HEK293 (cell line): Measurements from ENCODE around the gene NUDT9.
"Not testable (repeated sequence)": the region's sequence is repeated elsewhere in the genome, so short reads cannot be mapped to it uniquely, and the experiment has no call there.

Source experiments
- CTCF ChIA-PET: fragments of 350-600 bp; formaldehyde crosslinking; extraction: SDS; loops from one replicate; lab custom pipeline; 2021; ENCODE audit warnings: antibody characterized with exemption; lab: Yijun Ruan, JAX
- POLR2A ChIA-PET: fragments of 300-600 bp; formaldehyde crosslinking; extraction: SDS; loops from one replicate; lab custom pipeline; 2020; ENCODE audit warnings: antibody characterized with exemption, inconsistent platforms; lab: Yijun Ruan, JAX
- H3K27ac ChIP-seq: fragments of 200-500 bp; sonication (Bioruptor generic); 2 replicates; pipeline ENCODE4 v1.5.1; 2014; ENCODE audit warnings: low read depth, low read length, control low read depth, inconsistent platforms; ENCODE audit errors: extremely low read depth
- H3K36me3 ChIP-seq, 2 experiments: fragments of 200-500 bp in 1 of 2; sonication (Bioruptor generic) in 1 of 2; 1 replicate in 1 of 2; 2 replicates in 1 of 2; pipeline ENCODE4 v1.5.1; 2014 to 2017; ENCODE audit warnings: inconsistent platforms in 2 of 2, low read length in 2 of 2; ENCODE audit not compliant: control insufficient read depth in 2 of 2, insufficient read depth in 1 of 2
- H3K4me1 ChIP-seq: fragments of 200-500 bp; sonication (Bioruptor generic); 2 replicates; pipeline ENCODE4 v1.5.1; 2014; ENCODE audit warnings: mild to moderate bottlenecking, low read length, inconsistent platforms; ENCODE audit not compliant: control insufficient read depth, insufficient read depth
- H3K4me3 ChIP-seq: 2 replicates; pipeline ENCODE4 v1.5.1; 2011; ENCODE audit warnings: low read depth, mild to moderate bottlenecking, control low read depth, low read length, moderate library complexity
- H3K9me3 ChIP-seq: fragments of 200-500 bp; sonication (Bioruptor generic); 2 replicates; pipeline ENCODE4 v1.5.1; 2014; ENCODE audit warnings: low read depth, low read length, inconsistent platforms; ENCODE audit not compliant: control insufficient read depth, insufficient read depth
- BCL6B ChIP-seq: fragments of 450-650 bp; formaldehyde crosslinking; IDR thresholded peaks from 2 replicates; pipeline ENCODE4 v1.5.1; 2017; ENCODE audit warnings: missing biosample characterization, missing genetic modification characterization
- HOXD13 ChIP-seq: sonication (generic); formaldehyde crosslinking; IDR thresholded peaks from 2 replicates; pipeline ENCODE4 v1.8.0; 2022; ENCODE audit warnings: missing genetic modification reagents, borderline replicate concordance
- KLF8 ChIP-seq: fragments of 450-650 bp; formaldehyde crosslinking; IDR thresholded peaks from 2 replicates; pipeline ENCODE4 v1.5.1; 2016; ENCODE audit warnings: missing biosample characterization, missing genetic modification characterization
- RBAK ChIP-seq: fragments of 450-650 bp; formaldehyde crosslinking; IDR thresholded peaks from 2 replicates; pipeline ENCODE4 v1.5.1; 2016; ENCODE audit warnings: missing biosample characterization, missing genetic modification characterization
- WT1 ChIP-seq: fragments of 450-650 bp; formaldehyde crosslinking; IDR thresholded peaks from 2 replicates; pipeline ENCODE4 v1.5.1; 2016; ENCODE audit warnings: missing biosample characterization, missing genetic modification characterization
- ZFP3 ChIP-seq: fragments of 450-650 bp; formaldehyde crosslinking; IDR thresholded peaks from 2 replicates; pipeline ENCODE4 v1.5.1; 2016; ENCODE audit warnings: low read depth, missing biosample characterization, missing genetic modification characterization
- ZFP37 ChIP-seq: fragments of 450-650 bp; formaldehyde crosslinking; IDR thresholded peaks from 2 replicates; pipeline ENCODE4 v1.5.1; 2016; ENCODE audit warnings: missing biosample characterization, missing genetic modification characterization
- ZNF112 ChIP-seq: fragments of 450-650 bp; formaldehyde crosslinking; IDR thresholded peaks from 2 replicates; pipeline ENCODE4 v1.5.0; 2017; ENCODE audit warnings: missing biosample characterization, missing genetic modification characterization
- ZNF121 ChIP-seq: fragments of 450-650 bp; formaldehyde crosslinking; IDR thresholded peaks from 2 replicates; pipeline ENCODE4 v1.5.1; 2016; ENCODE audit warnings: missing biosample characterization, missing genetic modification characterization
- ZNF174 ChIP-seq: fragments of 450-650 bp; formaldehyde crosslinking; IDR thresholded peaks from 2 replicates; pipeline ENCODE4 v1.5.0; 2017; ENCODE audit warnings: missing biosample characterization, mild to moderate bottlenecking, missing genetic modification characterization
- ZNF2 ChIP-seq: fragments of 450-650 bp; formaldehyde crosslinking; IDR thresholded peaks from 2 replicates; pipeline ENCODE4 v1.5.1; 2016; ENCODE audit warnings: missing biosample characterization, missing genetic modification characterization
- ZNF24 ChIP-seq: fragments of 450-650 bp; formaldehyde crosslinking; IDR thresholded peaks from 2 replicates; pipeline ENCODE4 v1.5.1; 2016; ENCODE audit warnings: missing biosample characterization, missing genetic modification characterization
- ZNF350 ChIP-seq: fragments of 450-650 bp; formaldehyde crosslinking; IDR thresholded peaks from 2 replicates; pipeline ENCODE4 v1.5.0; 2017; ENCODE audit warnings: missing biosample characterization, mild to moderate bottlenecking, missing genetic modification characterization
- ZNF423 ChIP-seq: fragments of 450-650 bp; formaldehyde crosslinking; IDR thresholded peaks from 2 replicates; pipeline ENCODE4 v1.5.1; 2016; ENCODE audit warnings: missing biosample characterization, missing genetic modification characterization
- ZXDB ChIP-seq: fragments of 450-650 bp; formaldehyde crosslinking; IDR thresholded peaks from 2 replicates; pipeline ENCODE4 v1.5.1; 2016; ENCODE audit warnings: missing biosample characterization, missing genetic modification characterization
- TF ChIP-seq, protein P1 (sequence below): fragments of 450-650 bp; formaldehyde crosslinking; IDR thresholded peaks from 2 replicates; pipeline ENCODE4 v1.5.1; 2016; ENCODE audit warnings: missing biosample characterization, missing genetic modification characterization
- TF ChIP-seq, protein P2 (sequence below): fragments of 450-650 bp; IDR thresholded peaks from 2 replicates; pipeline ENCODE4 v1.5.1; 2018; ENCODE audit warnings: missing biosample characterization, mild to moderate bottlenecking, missing genetic modification characterization
- TF ChIP-seq, protein P3 (sequence below): fragments of 450-650 bp; formaldehyde crosslinking; IDR thresholded peaks from 2 replicates; pipeline ENCODE4 v1.5.1; 2017; ENCODE audit warnings: missing biosample characterization, missing genetic modification characterization

Gene NUDT9

DNA sequence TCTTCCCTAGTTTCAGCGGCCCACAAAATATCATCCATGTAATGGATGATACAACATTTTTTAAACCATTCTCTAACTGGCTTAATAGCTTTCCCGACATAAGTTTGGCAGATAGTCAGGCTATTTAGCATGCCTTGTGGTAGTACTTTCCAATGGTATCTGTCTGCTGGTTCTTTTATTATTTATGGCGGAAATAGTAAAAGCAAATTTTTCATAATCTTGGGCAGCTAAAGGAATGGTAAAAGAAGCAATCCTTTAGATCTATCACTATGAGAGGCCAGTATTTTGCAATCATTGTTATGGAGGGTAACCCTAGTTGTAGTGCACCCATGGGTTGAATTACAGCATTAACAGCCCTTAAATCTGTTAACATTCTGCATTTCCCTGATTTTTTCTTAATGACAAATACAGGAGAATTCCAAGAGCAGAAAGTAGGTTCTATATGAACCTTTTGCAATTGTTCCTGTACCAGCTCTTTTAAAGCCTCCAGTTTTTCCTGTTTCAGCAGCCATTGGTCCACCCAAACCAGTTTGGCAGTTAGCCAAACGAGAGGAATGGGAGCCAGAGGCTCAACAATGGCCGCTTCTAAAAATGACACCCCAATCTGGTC, 17.1 kb upstream of the NUDT9 start (continued):
- TF ChIP-seq ZNF2 (tag by site-specific recombination) = no peak
- TF ChIP-seq ZNF423 (tag by site-specific recombination) = no peak
- no peak for TF ChIP-seq RBAK (tag by site-specific recombination)
- TF ChIP-seq KLF8 = no peak
- TF ChIP-seq ZFP37 (tag by site-specific recombination) = no peak
- no peak for TF ChIP-seq ZXDB (tag by site-specific recombination)

- CTCF ChIA-PET = no interaction called here
- Histone ChIP-seq H3K27ac (no peak overlapping the region), H3K4me1 (no peaks in the 10 kb centered on the region), H3K4me3 (no peak overlapping the region), H3K36me3 (no peaks in the 10 kb centered on the region), H3K9me3 (no peaks in the 10 kb centered on the region)
- POLR2A ChIA-PET = no interaction called here
- TF ChIP-seq ZNF350 (tag by site-specific recombination) = no peak
- no peak for TF ChIP-seq BCL6B
- TF ChIP-seq ZNF112 (tag by site-specific recombination) = no peak
- TF ChIP-seq WT1 (tag by site-specific recombination) = no peak
- TF ChIP-seq ZNF2 (tag by site-specific recombination) = no peak
- no peak for TF ChIP-seq ZFP3 (tag by site-specific recombination)
- TF ChIP-seq ZNF174 (tag by site-specific recombination) = no peak
- TF ChIP-seq, protein P1, sequence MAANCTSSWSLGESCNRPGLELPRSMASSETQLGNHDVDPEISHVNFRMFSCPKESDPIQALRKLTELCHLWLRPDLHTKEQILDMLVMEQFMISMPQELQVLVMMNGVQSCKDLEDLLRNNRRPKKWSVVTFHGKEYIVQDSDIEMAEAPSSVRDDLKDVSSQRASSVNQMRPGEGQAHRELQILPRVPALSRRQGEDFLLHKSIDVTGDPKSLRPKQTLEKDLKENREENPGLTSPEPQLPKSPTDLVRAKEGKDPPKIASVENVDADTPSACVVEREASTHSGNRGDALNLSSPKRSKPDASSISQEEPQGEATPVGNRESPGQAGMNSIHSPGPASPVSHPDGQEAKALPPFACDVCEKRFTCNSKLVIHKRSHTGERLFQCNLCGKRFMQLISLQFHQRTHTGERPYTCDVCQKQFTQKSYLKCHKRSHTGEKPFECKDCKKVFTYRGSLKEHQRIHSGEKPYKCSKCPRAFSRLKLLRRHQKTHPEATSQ (tag by site-specific recombination) = no peak
- no peak for TF ChIP-seq ZNF121
- TF ChIP-seq, protein P2, sequence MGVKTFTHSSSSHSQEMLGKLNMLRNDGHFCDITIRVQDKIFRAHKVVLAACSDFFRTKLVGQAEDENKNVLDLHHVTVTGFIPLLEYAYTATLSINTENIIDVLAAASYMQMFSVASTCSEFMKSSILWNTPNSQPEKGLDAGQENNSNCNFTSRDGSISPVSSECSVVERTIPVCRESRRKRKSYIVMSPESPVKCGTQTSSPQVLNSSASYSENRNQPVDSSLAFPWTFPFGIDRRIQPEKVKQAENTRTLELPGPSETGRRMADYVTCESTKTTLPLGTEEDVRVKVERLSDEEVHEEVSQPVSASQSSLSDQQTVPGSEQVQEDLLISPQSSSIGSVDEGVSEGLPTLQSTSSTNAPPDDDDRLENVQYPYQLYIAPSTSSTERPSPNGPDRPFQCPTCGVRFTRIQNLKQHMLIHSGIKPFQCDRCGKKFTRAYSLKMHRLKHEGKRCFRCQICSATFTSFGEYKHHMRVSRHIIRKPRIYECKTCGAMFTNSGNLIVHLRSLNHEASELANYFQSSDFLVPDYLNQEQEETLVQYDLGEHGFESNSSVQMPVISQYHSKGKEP (tag by site-specific recombination) = no peak
- TF ChIP-seq ZNF24 = no peak
- TF ChIP-seq, protein P3, sequence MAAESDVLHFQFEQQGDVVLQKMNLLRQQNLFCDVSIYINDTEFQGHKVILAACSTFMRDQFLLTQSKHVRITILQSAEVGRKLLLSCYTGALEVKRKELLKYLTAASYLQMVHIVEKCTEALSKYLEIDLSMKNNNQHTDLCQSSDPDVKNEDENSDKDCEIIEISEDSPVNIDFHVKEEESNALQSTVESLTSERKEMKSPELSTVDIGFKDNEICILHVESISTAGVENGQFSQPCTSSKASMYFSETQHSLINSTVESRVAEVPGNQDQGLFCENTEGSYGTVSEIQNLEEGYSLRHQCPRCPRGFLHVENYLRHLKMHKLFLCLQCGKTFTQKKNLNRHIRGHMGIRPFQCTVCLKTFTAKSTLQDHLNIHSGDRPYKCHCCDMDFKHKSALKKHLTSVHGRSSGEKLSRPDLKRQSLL = no peak
- no peak for TF ChIP-seq HOXD13 (CRISPR knock-in tag)
Observed at GRCh38 chr4:87406462-87406861, 15.9 kb upstream of the NUDT9 start.

GRCh38 chr4:87406902-87407301, 15.5 kb upstream of the NUDT9 start:
- H3K4me3 ChIP-seq, H3K36me3 ChIP-seq, POLR2A ChIA-PET, H3K4me1 ChIP-seq, H3K9me3 ChIP-seq, H3K27ac ChIP-seq: not testable (repeated sequence)
- CTCF ChIA-PET = interaction anchor here (0.7 kb wide), 1 partner anchor 574 kb away, joined by 3 read pairs; no protein-coding TSS in a partner anchor
